Measurements from ENCODE around the gene NDUFS3. TPM values are rescaled to one million over a fixed set of nuclear protein-coding genes. Genes with fewer than 3 reads are reported as not detected.

The NDUFS3 gene
- polyA plus RNA-seq, 1 donor (not counting 4 experiments of a cell fraction or from before 2014, with no cell fraction given) = 119 TPM

DNA sequence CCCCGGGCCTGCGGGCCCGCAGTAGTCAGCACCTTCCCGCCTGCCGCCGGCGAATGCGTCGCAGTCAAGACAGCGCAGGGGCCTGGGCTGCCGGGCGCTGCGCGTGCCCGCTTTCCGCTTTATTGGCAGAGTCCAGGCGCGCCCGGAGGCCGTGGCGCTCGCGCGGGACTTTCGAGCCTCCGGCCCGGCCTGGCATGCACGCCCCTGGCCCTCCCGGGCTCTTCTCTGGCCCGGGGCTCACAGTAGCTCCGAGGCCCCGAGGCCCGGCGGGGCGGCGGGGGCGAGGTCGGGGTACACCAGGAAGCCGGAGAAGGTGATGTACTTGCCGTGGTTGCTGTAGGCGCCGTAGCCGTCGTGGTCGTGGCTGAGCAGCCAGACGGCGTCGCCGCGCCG is 10.7 kb downstream of the NDUFS3 start:
- dilution Hi-C loops (cut with MboI; ENCODE audit: extremely low pct_ligation_motif_present, low sequenced_read_pairs) = no loop called here
- Histone ChIP-seq H3K36me3 (ENCODE audit: control insufficient read depth in 2 of 2, extremely low read depth in 1 of 2, insufficient read depth in 2 of 2, low read length in 2 of 2) (no peaks in the 10 kb centered on the region), H3K9me1 (ENCODE audit: control insufficient read depth, extremely low read depth, insufficient read depth, low read length) (no peaks in the 10 kb centered on the region), H3K79me2 (ENCODE audit: control insufficient read depth, insufficient read depth, low read length) (no peaks in the 10 kb centered on the region), H3K9me3 (ENCODE audit: control insufficient read depth, low read depth, low read length) (no peaks in the 10 kb centered on the region), H3K27ac (ENCODE audit: control insufficient read depth, insufficient read depth, low read length) (no peak overlapping the region), H2AFZ (ENCODE audit: control insufficient read depth, low read length) (peak overlapping the region; percentile 46), H3K9ac (ENCODE audit: control insufficient read depth, extremely low read depth, insufficient read depth, low read length) (no peak overlapping the region), H3K4me3 (ENCODE audit: control insufficient read depth in 2 of 3, extremely low read depth in 1 of 3, insufficient read depth in 2 of 3, low read depth in 1 of 3, low read length in 3 of 3) (no peak overlapping the region), H3K4me2 (ENCODE audit: control insufficient read depth, extremely low read depth, insufficient read depth, low read depth, low read length) (no peak overlapping the region), H4K20me1 (ENCODE audit: control insufficient read depth, extremely low read depth, insufficient read depth, low read length) (peaks cover 3% of the 10 kb centered on the region), H3K27me3 (ENCODE audit: control insufficient read depth, extremely low read depth, insufficient read depth, low read length) (peaks cover 50% of the 10 kb centered on the region), H3K4me1 (ENCODE audit: control insufficient read depth, extremely low read depth, insufficient read depth, low read length) (peaks cover 3% of the 10 kb centered on the region)
- FAIRE-seq (no peak), DNase-seq (ENCODE audit: low read depth, low spot score) (no peak)
- TF ChIP-seq, protein P1, sequence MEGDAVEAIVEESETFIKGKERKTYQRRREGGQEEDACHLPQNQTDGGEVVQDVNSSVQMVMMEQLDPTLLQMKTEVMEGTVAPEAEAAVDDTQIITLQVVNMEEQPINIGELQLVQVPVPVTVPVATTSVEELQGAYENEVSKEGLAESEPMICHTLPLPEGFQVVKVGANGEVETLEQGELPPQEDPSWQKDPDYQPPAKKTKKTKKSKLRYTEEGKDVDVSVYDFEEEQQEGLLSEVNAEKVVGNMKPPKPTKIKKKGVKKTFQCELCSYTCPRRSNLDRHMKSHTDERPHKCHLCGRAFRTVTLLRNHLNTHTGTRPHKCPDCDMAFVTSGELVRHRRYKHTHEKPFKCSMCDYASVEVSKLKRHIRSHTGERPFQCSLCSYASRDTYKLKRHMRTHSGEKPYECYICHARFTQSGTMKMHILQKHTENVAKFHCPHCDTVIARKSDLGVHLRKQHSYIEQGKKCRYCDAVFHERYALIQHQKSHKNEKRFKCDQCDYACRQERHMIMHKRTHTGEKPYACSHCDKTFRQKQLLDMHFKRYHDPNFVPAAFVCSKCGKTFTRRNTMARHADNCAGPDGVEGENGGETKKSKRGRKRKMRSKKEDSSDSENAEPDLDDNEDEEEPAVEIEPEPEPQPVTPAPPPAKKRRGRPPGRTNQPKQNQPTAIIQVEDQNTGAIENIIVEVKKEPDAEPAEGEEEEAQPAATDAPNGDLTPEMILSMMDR (optimal IDR thresholded peaks at IDR 0.05 in 1 of 3, IDR thresholded peaks at IDR 0.05 in 1 of 3, conservative IDR thresholded peaks at IDR 0.05 in 1 of 3; ENCODE audit: extremely low read depth in 1 of 3, insufficient read depth in 2 of 3, low read length in 3 of 3) = no peak
- TF ChIP-seq EZH2 (IDR thresholded peaks at IDR 0.05; ENCODE audit: low read length) = no peak

DNA sequence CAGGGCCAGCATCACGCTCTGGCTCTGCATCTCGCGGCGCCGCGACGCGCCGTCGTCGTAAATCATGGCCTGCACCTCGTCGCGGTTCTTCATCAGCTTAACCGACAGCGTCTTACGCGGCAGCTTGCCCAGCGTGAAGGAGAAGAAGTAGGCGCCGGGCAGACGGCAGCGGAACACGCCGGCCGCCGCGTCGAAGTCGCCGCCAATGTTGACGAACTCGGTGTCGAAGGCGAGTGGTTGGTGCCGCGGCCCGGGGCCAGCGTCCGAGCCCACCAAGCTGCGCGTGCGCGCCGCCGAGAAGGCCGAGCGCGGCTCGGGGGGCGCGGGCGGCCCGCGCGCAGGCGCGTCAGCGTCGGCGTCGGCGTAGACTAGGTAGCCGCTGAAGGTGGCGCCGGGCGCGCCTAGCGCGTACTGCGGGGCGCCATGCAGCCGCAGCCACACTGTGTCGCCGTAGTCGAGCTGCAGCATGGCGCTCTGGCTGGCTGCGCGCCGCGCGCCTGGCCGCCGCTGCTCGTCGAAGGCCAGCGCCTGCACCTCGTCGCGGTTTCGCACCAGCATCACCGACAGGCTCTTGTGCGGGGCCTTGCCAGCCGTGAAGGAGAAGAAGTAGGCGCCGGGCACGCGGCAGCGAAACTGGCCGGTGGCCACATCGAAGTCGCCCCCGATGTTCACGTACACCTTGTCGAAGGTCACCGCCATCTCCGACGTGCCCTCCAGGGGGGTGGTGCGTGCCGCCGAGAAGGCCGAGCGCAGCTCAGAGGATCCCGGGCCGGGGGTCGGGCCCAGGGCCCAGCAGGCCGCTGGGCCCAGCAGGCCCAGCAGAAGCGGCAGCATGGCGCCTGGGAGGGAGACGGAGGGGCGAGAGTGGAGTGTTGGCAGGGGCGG is 11.3 kb downstream of the NDUFS3 start:
- H3K9me1 ChIP-seq (ENCODE audit: control insufficient read depth, extremely low read depth, insufficient read depth, low read length) = no peaks in the 10 kb centered on the region
- H3K9me3 ChIP-seq (ENCODE audit: control insufficient read depth, low read depth, low read length) = no peaks in the 10 kb centered on the region

More for the DNA sequence above, 11.3 kb downstream of the NDUFS3 start:
- TF ChIP-seq, protein P1 (optimal IDR thresholded peaks at IDR 0.05 in 1 of 3, IDR thresholded peaks at IDR 0.05 in 1 of 3, conservative IDR thresholded peaks at IDR 0.05 in 1 of 3; ENCODE audit: extremely low read depth in 1 of 3, insufficient read depth in 2 of 3, low read length in 3 of 3) = no peak
- peak; percentile 62 for TF ChIP-seq EZH2 (IDR thresholded peaks at IDR 0.05; ENCODE audit: low read length)
- H3K27ac ChIP-seq (ENCODE audit: control insufficient read depth, insufficient read depth, low read length) = no peak overlapping the region
- dilution Hi-C loops (cut with MboI; ENCODE audit: extremely low pct_ligation_motif_present, low sequenced_read_pairs) = no loop called here
- peak overlapping the region; percentile 46 for H2AFZ ChIP-seq (ENCODE audit: control insufficient read depth, low read length)
- H3K4me2 ChIP-seq (ENCODE audit: control insufficient read depth, extremely low read depth, insufficient read depth, low read depth, low read length) = no peak overlapping the region
- H3K79me2 ChIP-seq (ENCODE audit: control insufficient read depth, insufficient read depth, low read length) = no peaks in the 10 kb centered on the region
- DNase-seq (ENCODE audit: low read depth, low spot score) (no peak), FAIRE-seq (no peak)
- no peaks in the 10 kb centered on the region for H3K36me3 ChIP-seq (ENCODE audit: control insufficient read depth in 2 of 2, extremely low read depth in 1 of 2, insufficient read depth in 2 of 2, low read length in 2 of 2)
- H4K20me1 ChIP-seq (ENCODE audit: control insufficient read depth, extremely low read depth, insufficient read depth, low read length) = peaks cover 3% of the 10 kb centered on the region
- H3K9ac ChIP-seq (ENCODE audit: control insufficient read depth, extremely low read depth, insufficient read depth, low read length) = no peak overlapping the region
- H3K4me1 ChIP-seq (ENCODE audit: control insufficient read depth, extremely low read depth, insufficient read depth, low read length) = peaks cover 3% of the 10 kb centered on the region
- H3K4me3 ChIP-seq (ENCODE audit: control insufficient read depth in 2 of 3, extremely low read depth in 1 of 3, insufficient read depth in 2 of 3, low read depth in 1 of 3, low read length in 3 of 3) = no peak overlapping the region
- peaks cover 56% of the 10 kb centered on the region for H3K27me3 ChIP-seq (ENCODE audit: control insufficient read depth, extremely low read depth, insufficient read depth, low read length)
